ENCODE data around the gene FAM124A.

GRCh38 chr13:51260154-51260553 is 38.0 kb downstream of the FAM124A start:
- TF ChIP-seq EZH2phosphoT487 (IDR thresholded peaks at IDR 0.05; ENCODE audit: insufficient read depth, low read depth) (no peak), EZH2 (IDR thresholded peaks at IDR 0.05; ENCODE audit: insufficient read depth, poor library complexity, severe bottlenecking) (no peak)
